Endothelial cell of umbilical vein (primary cell): ENCODE data around the gene PTPN6. TPM values are rescaled to one million over a fixed set of nuclear protein-coding genes. Genes with fewer than 3 reads are reported as not detected.

Source experiments
- BruUV-seq: library from RNA; stranded (reverse); fragments of 400-500 nt; replicated peaks from 2 replicates; lab custom pipeline; 2021; lab: Mats Ljungman, UMichigan
- CTCF ChIA-PET: fragments of 300-600, 350-600 bp; sonication (Branson Sonifier 250); formaldehyde crosslinking; loops from one replicate; lab custom pipeline; 2021; ENCODE audit warnings: antibody characterized with exemption, inconsistent platforms; lab: Charles Lee
- POLR2A ChIA-PET: fragments of 300-600, 350-600 bp; sonication (Branson Sonifier 250); formaldehyde crosslinking; loops from one replicate; lab custom pipeline; 2021; ENCODE audit warnings: antibody characterized with exemption, inconsistent platforms; lab: Charles Lee
- DNase-seq: peaks from one replicate; pipeline ENCODE4 v3.0.0-alpha.2; 2011; ENCODE audit warnings: low read depth, low spot score
- FAIRE-seq: peaks from 2 replicates; lab custom pipeline; 2011; peaks lifted over from hg19 to GRCh38; lab: Jason Lieb, UNC
- H2AFZ ChIP-seq: 2 replicates; pipeline ENCODE4 v1.6.0; 2012; ENCODE audit warnings: low read depth, low read length, control low read depth, inconsistent platforms
- H3K27ac ChIP-seq: 2 replicates; pipeline ENCODE4 v1.5.1; 2011; ENCODE audit warnings: low read depth, mild to moderate bottlenecking, control low read depth, low read length, moderate library complexity; ENCODE audit not compliant: insufficient read depth
- H3K27me3 ChIP-seq, 2 experiments: 2 replicates each; pipeline versions ENCODE4 v1.6.0 to v1.6.1; 2011; ENCODE audit warnings: low read length in 2 of 2, mixed read lengths in 1 of 2; ENCODE audit not compliant: control insufficient read depth in 2 of 2, insufficient read depth in 2 of 2
- H3K36me3 ChIP-seq, 2 experiments: 2 replicates in 1 of 2; 3 replicates in 1 of 2; pipeline ENCODE4 v1.5.1; 2011; ENCODE audit warnings: low read length in 2 of 2, mild to moderate bottlenecking in 1 of 2, moderate library complexity in 1 of 2; ENCODE audit not compliant: control insufficient read depth in 2 of 2, insufficient read depth in 2 of 2; ENCODE audit errors: extremely low read depth in 1 of 2
- H3K4me1 ChIP-seq: 3 replicates; pipeline ENCODE4 v1.5.1; 2011; ENCODE audit warnings: mild to moderate bottlenecking, low read length; ENCODE audit not compliant: control insufficient read depth, insufficient read depth; ENCODE audit errors: extremely low read depth
- H3K4me2 ChIP-seq: 2 replicates; pipeline ENCODE4 v1.6.1; 2011; ENCODE audit warnings: low read length, control low read depth, mixed read lengths; ENCODE audit not compliant: insufficient read depth
- H3K4me3 ChIP-seq, 3 experiments: fragments of 200-600 bp in 1 of 3; sonication (generic), shearing (Covaris generic) in 1 of 3; replicated peaks in 1 of 3; 2 replicates each; pipeline ENCODE4 v1.5.1; 2011 to 2016; ENCODE audit warnings: control low read depth in 3 of 3, low read length in 3 of 3, mild to moderate bottlenecking in 2 of 3, inconsistent platforms in 1 of 3, low read depth in 1 of 3, moderate library complexity in 1 of 3; ENCODE audit not compliant: insufficient read depth in 1 of 3
- H3K79me2 ChIP-seq: 2 replicates; pipeline ENCODE4 v1.6.0; 2012; ENCODE audit warnings: low read length, inconsistent platforms; ENCODE audit not compliant: control insufficient read depth, insufficient read depth
- H3K9ac ChIP-seq: replicated peaks from 2 replicates; pipeline ENCODE3; 2011; ENCODE audit warnings: low read length, control low read depth; ENCODE audit not compliant: insufficient read depth; ENCODE audit errors: extremely low read depth
- H3K9me1 ChIP-seq: replicated peaks from 3 replicates; pipeline ENCODE4 v1.6.0; 2011; ENCODE audit warnings: mild to moderate bottlenecking, low read length; ENCODE audit not compliant: control insufficient read depth, insufficient read depth; ENCODE audit errors: extremely low read depth
- H3K9me3 ChIP-seq: replicated peaks from 2 replicates; pipeline ENCODE4 v1.5.1; 2012; ENCODE audit warnings: low read length, inconsistent platforms; ENCODE audit not compliant: control insufficient read depth, insufficient read depth
- H4K20me1 ChIP-seq: replicated peaks from 2 replicates; pipeline ENCODE3; 2011; ENCODE audit warnings: mild to moderate bottlenecking, low read length; ENCODE audit not compliant: control insufficient read depth, insufficient read depth; ENCODE audit errors: extremely low read depth
- EZH2 ChIP-seq: IDR thresholded peaks from 2 replicates; pipeline ENCODE4 v1.6.1; 2012; ENCODE audit warnings: borderline replicate concordance, low read depth, mild to moderate bottlenecking, moderate library complexity, low read length, inconsistent platforms; ENCODE audit not compliant: severe bottlenecking
- FOS ChIP-seq: IDR thresholded peaks from 2 replicates; pipeline ENCODE4 v1.6.1; 2011; ENCODE audit warnings: mild to moderate bottlenecking, low read length, moderate library complexity, borderline replicate concordance; ENCODE audit not compliant: insufficient read depth
- GATA2 ChIP-seq: IDR thresholded peaks from 2 replicates; pipeline ENCODE4 v1.7.0; 2011; ENCODE audit warnings: low read depth, mild to moderate bottlenecking, moderate library complexity, mixed read lengths, low read length; ENCODE audit not compliant: insufficient read length, insufficient read depth
- JUN ChIP-seq: IDR thresholded peaks from 2 replicates; pipeline ENCODE4 v1.6.1; 2011; ENCODE audit warnings: borderline replicate concordance, low read depth; ENCODE audit not compliant: insufficient read length, insufficient read depth
- MAX ChIP-seq: IDR thresholded peaks from 2 replicates; pipeline ENCODE4 v1.6.1; 2011; ENCODE audit not compliant: insufficient read depth, insufficient read length
- MYC ChIP-seq: IDR thresholded peaks from one replicate; pipeline ENCODE4 v1.6.1; 2011; ENCODE audit warnings: mild to moderate bottlenecking, low read depth, low read length
- POLR2A ChIP-seq: IDR thresholded peaks from 2 replicates; pipeline ENCODE4 v1.6.1; 2012; ENCODE audit warnings: low read depth, mild to moderate bottlenecking, control low read depth, low read length
- POLR2AphosphoS5 ChIP-seq: IDR thresholded peaks from 2 replicates; pipeline ENCODE4 v1.6.1; 2012; ENCODE audit warnings: low read depth, mild to moderate bottlenecking, control low read depth, low read length, moderate library complexity; ENCODE audit not compliant: insufficient read depth
- dilution Hi-C: fragments of 300-500 bp; cut with MboI; formaldehyde crosslinking; loops from one replicate; pipeline ENCODE4 v1.15.0; 2019; ENCODE audit warnings: low sequenced_read_pairs; ENCODE audit not compliant: extremely low pct_ligation_motif_present
- intact Hi-C: fragments of 100-400 bp; cut with micrococcal nuclease; formaldehyde crosslinking; loops from one replicate; pipeline ENCODE4 v1.10.0; 2022
- polyA plus RNA-seq, 4 experiments: library from polyadenylated mRNA; depleted of rRNA in 3 of 4; stranded (reverse) in 3 of 4; unstranded in 1 of 4; fragments of >200 nt; gene quantifications; 2 replicates each; pipeline versions ENCODE4 v1.2.1 to v1.2.3, GENCODE V29; 2011 to 2012; ENCODE audit warnings: missing spikeins in 1 of 4
- total RNA-seq: library from RNA; stranded (reverse); gene quantifications from 2 replicates; pipeline ENCODE4 v1.2.3, GENCODE V29; 2021

The PTPN6 gene
- total and polyA plus RNA-seq, 2 donors (not counting 3 experiments of a cell fraction or from before 2014, with no cell fraction given) = 0.25 to 1.6 TPM

GRCh38 chr12:6975297-6976032 is 24.3 kb downstream of the PTPN6 start:
- DNase-seq (no peak), FAIRE-seq (no peak)
- intact Hi-C loops (no loop called here), dilution Hi-C loops (no loop called here)
- peaks cover 20 to 30% of the 10 kb centered on the region in 2 experiments for H3K36me3 ChIP-seq
- H3K27me3 ChIP-seq = no peaks in the 10 kb centered on the region
- no peak overlapping the region for H3K27ac ChIP-seq
- H3K79me2 ChIP-seq = peaks cover 24% of the 10 kb centered on the region
- TF ChIP-seq POLR2A = peak; percentile 4
- no peak for TF ChIP-seq GATA2
- no peak for TF ChIP-seq MYC
- H3K4me1 ChIP-seq = peaks cover 5% of the 10 kb centered on the region
- H4K20me1 ChIP-seq = no peaks in the 10 kb centered on the region
- no peak overlapping the region for H3K9ac ChIP-seq
- H2AFZ ChIP-seq = no peak overlapping the region
- no peaks in the 10 kb centered on the region for H3K9me1 ChIP-seq
- no peak overlapping the region for H3K4me3 ChIP-seq
- H3K4me2 ChIP-seq = no peak overlapping the region
- BruUV-seq = no TSS peak
- no peaks in the 10 kb centered on the region for H3K9me3 ChIP-seq
- ChIA-PET CTCF (interaction anchor here (1.6 kb wide), 1 partner anchor 50 kb away, joined by 3 read pairs; no protein-coding TSS in a partner anchor), POLR2A (interaction anchor here (0.6 kb wide), 1 partner anchor 814 kb away, joined by 4 read pairs; no protein-coding TSS in a partner anchor)

GRCh38 chr12:6977653-6978052 is 26.5 kb downstream of the PTPN6 start:
- H3K9me3 ChIP-seq = no peaks in the 10 kb centered on the region
- H3K4me1 ChIP-seq = no peaks in the 10 kb centered on the region
- TF ChIP-seq MAX (no peak), GATA2 (no peak), EZH2 (no peak), JUN (no peak), POLR2AphosphoS5 (no peak), FOS (no peak), MYC (no peak), POLR2A (no peak)
- no peak overlapping the region for H3K27ac ChIP-seq
- FAIRE-seq (no peak), DNase-seq (no peak)
- BruUV-seq = no TSS peak
- dilution Hi-C loops (no loop called here), intact Hi-C loops (no loop called here)
- H3K4me2 ChIP-seq = no peak overlapping the region
- H3K79me2 ChIP-seq = peaks cover 4% of the 10 kb centered on the region
- ChIA-PET POLR2A (interaction anchor here (0.6 kb wide), 1 partner anchor 38 kb away, joined by 4 read pairs; no protein-coding TSS in a partner anchor), CTCF (interaction anchor here (1.2 kb wide), 2 partner anchors 21 to 33 kb away, joined by 3 to 4 read pairs; no protein-coding TSS in a partner anchor)
- peaks cover 20 to 38% of the 10 kb centered on the region in 2 experiments for H3K36me3 ChIP-seq
- H3K4me3 ChIP-seq = no peak overlapping the region
- no peak overlapping the region for H2AFZ ChIP-seq
- H4K20me1 ChIP-seq = no peaks in the 10 kb centered on the region
- H3K9ac ChIP-seq = no peak overlapping the region
- no peaks in the 10 kb centered on the region for H3K27me3 ChIP-seq
- no peaks in the 10 kb centered on the region for H3K9me1 ChIP-seq
